ENCODE results near the gene GALNT11.

DNA sequence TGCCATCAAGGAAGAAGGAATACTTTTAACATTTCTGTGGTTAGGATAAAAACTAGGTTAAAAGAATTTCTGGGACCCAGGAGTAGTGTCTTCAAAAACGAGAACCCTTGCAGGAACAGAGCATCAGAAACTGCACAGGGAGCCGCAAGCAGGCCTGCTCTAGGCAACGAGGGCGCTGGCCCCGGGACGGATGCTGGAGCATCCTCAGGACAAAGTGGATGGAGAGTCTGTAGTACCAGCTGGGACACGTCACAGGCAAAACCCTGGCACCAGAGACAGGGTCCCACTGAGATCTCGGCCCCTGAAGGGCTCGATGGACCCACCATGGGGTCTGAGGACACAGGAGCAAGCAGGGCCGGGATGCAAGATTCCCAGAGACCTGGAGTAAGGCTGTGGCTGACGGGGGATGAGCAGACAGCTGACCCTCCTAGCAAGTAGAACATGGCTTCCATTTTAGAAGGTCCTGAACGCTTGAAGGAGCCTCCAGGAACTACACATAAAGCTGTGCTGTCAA, 106.6 kb downstream of the GALNT11 start:
- TF ChIP-seq POLR2A (IDR thresholded peaks at IDR 0.05) = no peak
- TF ChIP-seq, protein P1, sequence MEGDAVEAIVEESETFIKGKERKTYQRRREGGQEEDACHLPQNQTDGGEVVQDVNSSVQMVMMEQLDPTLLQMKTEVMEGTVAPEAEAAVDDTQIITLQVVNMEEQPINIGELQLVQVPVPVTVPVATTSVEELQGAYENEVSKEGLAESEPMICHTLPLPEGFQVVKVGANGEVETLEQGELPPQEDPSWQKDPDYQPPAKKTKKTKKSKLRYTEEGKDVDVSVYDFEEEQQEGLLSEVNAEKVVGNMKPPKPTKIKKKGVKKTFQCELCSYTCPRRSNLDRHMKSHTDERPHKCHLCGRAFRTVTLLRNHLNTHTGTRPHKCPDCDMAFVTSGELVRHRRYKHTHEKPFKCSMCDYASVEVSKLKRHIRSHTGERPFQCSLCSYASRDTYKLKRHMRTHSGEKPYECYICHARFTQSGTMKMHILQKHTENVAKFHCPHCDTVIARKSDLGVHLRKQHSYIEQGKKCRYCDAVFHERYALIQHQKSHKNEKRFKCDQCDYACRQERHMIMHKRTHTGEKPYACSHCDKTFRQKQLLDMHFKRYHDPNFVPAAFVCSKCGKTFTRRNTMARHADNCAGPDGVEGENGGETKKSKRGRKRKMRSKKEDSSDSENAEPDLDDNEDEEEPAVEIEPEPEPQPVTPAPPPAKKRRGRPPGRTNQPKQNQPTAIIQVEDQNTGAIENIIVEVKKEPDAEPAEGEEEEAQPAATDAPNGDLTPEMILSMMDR (IDR thresholded peaks at IDR 0.05) = no peak
